H1 (cell line): Measurements from ENCODE around the gene SLC25A20. TPM values are rescaled to one million over a fixed set of nuclear protein-coding genes. Genes with fewer than 3 reads are reported as not detected.

ENCODE experiments used
- CTCF ChIA-PET: fragments of 300-600 bp; sonication (Branson Sonifier 250); formaldehyde crosslinking; loops from one replicate; lab custom pipeline; 2021; ENCODE audit not compliant: partially characterized antibody; lab: Charles Lee
- POLR2A ChIA-PET: fragments of 300-600 bp; sonication (Branson Sonifier 250); formaldehyde crosslinking; loops from one replicate; lab custom pipeline; 2021; ENCODE audit warnings: inconsistent platforms; ENCODE audit not compliant: partially characterized antibody; lab: Charles Lee
- DNase-seq, 2 experiments: peaks; one replicate each; pipeline versions ENCODE4 v3.0.0 to v3.0.0-alpha.2; 2010 to 2022; ENCODE audit warnings: low spot score in 2 of 2, low read depth in 1 of 2, mixed read lengths in 1 of 2
- FAIRE-seq: peaks from 2 replicates; lab custom pipeline; 2011; peaks lifted over from hg19 to GRCh38; lab: Jason Lieb, UNC
- H2AFZ ChIP-seq: 2 replicates; pipeline ENCODE4 v1.8.1; 2012; ENCODE audit warnings: low read length, inconsistent platforms
- H2AK5ac ChIP-seq: 2 replicates; pipeline ENCODE4 v1.6.1; 2013; ENCODE audit warnings: low read depth, low read length
- H2BK120ac ChIP-seq: replicated peaks from 2 replicates; pipeline ENCODE3; 2013; ENCODE audit warnings: low read depth, low read length, inconsistent platforms
- H2BK12ac ChIP-seq: 2 replicates; pipeline ENCODE4 v1.6.1; 2013; ENCODE audit warnings: low read depth, low read length
- H2BK15ac ChIP-seq: 2 replicates; pipeline ENCODE4 v1.6.1; 2013; ENCODE audit warnings: low read length
- H2BK20ac ChIP-seq: 2 replicates; pipeline ENCODE4 v1.6.1; 2013; ENCODE audit warnings: low read length
- H2BK5ac ChIP-seq: 2 replicates; pipeline ENCODE4 v1.6.1; 2013; ENCODE audit warnings: low read depth, low read length
- H3K14ac ChIP-seq: 2 replicates; pipeline ENCODE4 v1.6.1; 2013; ENCODE audit warnings: inconsistent platforms; ENCODE audit not compliant: insufficient read length
- H3K18ac ChIP-seq: 2 replicates; pipeline ENCODE4 v1.6.1; 2013; ENCODE audit warnings: low read length; ENCODE audit errors: extremely low read depth
- H3K23ac ChIP-seq: 2 replicates; pipeline ENCODE4 v1.6.1; 2013; ENCODE audit warnings: inconsistent platforms; ENCODE audit not compliant: insufficient read length
- H3K23me2 ChIP-seq: 2 replicates; pipeline ENCODE4 v1.6.1; 2013; ENCODE audit warnings: low read depth, low read length
- H3K27ac ChIP-seq: 2 replicates; pipeline ENCODE4 v1.6.1; 2011; ENCODE audit warnings: low read depth, low read length, inconsistent platforms
- H3K27me3 ChIP-seq, 4 experiments: replicated peaks in 1 of 4; 1 replicate in 1 of 4; 2 replicates in 3 of 4; pipeline versions ENCODE4 v1.6.1 to v1.8.1; 2011 to 2013; ENCODE audit warnings: low read length in 3 of 4, mild to moderate bottlenecking in 3 of 4, inconsistent platforms in 2 of 4, mixed read lengths in 2 of 4, moderate library complexity in 1 of 4; ENCODE audit not compliant: control insufficient read depth in 3 of 4, insufficient read depth in 3 of 4; ENCODE audit errors: extremely low read depth in 1 of 4
- H3K36me3 ChIP-seq, 4 experiments: 2 replicates each; pipeline versions ENCODE4 v1.6.1 to v1.8.1; 2011 to 2013; ENCODE audit warnings: mild to moderate bottlenecking in 4 of 4, low read length in 3 of 4, moderate library complexity in 2 of 4, control low read depth in 1 of 4, inconsistent platforms in 1 of 4; ENCODE audit not compliant: insufficient read depth in 4 of 4, control insufficient read depth in 2 of 4
- H3K4ac ChIP-seq: replicated peaks from 2 replicates; pipeline ENCODE3; 2013; ENCODE audit warnings: low read length, low read depth, mixed read lengths, inconsistent platforms; ENCODE audit not compliant: insufficient read length
- H3K4me1 ChIP-seq, 4 experiments: replicated peaks in 1 of 4; 1 replicate in 1 of 4; 2 replicates in 3 of 4; pipeline versions ENCODE4 v1.6.1 to v1.8.1; 2011 to 2013; ENCODE audit warnings: low read length in 3 of 4, inconsistent platforms in 2 of 4, mixed read lengths in 1 of 4; ENCODE audit not compliant: insufficient read depth in 4 of 4, control insufficient read depth in 3 of 4
- H3K4me2 ChIP-seq, 2 experiments: 2 replicates each; pipeline versions ENCODE4 v1.6.1 to v1.8.1; 2011 to 2013; ENCODE audit warnings: low read depth in 2 of 2, low read length in 2 of 2, control low read depth in 1 of 2, inconsistent platforms in 1 of 2, mild to moderate bottlenecking in 1 of 2; ENCODE audit not compliant: insufficient read depth in 1 of 2
- H3K4me3 ChIP-seq, 4 experiments: fragments of 200-600, 300-600 bp in 1 of 4; sonication (generic), shearing (Covaris generic), sonication (Bioruptor Twin) in 1 of 4; 2 replicates each; pipeline versions ENCODE4 v1.5.1 to v1.8.1; 2011 to 2016; ENCODE audit warnings: low read length in 4 of 4, low read depth in 3 of 4, control low read depth in 2 of 4, inconsistent platforms in 2 of 4, mild to moderate bottlenecking in 2 of 4, mixed read lengths in 1 of 4, moderate library complexity in 1 of 4; ENCODE audit not compliant: insufficient read depth in 2 of 4; ENCODE audit errors: extremely low read depth in 1 of 4
- H3K56ac ChIP-seq: replicated peaks from 2 replicates; pipeline ENCODE3; 2013; ENCODE audit warnings: low read depth, mild to moderate bottlenecking, mixed read lengths, low read length, inconsistent platforms; ENCODE audit not compliant: insufficient read length
- H3K79me1 ChIP-seq: 2 replicates; pipeline ENCODE4 v1.6.1; 2013; ENCODE audit warnings: low read depth, low read length, control low read depth
- H3K79me2 ChIP-seq, 2 experiments: 2 replicates each; pipeline versions ENCODE4 v1.6.1 to v1.8.1; 2012 to 2013; ENCODE audit warnings: low read length in 2 of 2, mild to moderate bottlenecking in 2 of 2, inconsistent platforms in 1 of 2; ENCODE audit not compliant: insufficient read depth in 2 of 2, control insufficient read depth in 1 of 2
- H3K9ac ChIP-seq, 4 experiments: replicated peaks in 1 of 4; 1 replicate in 1 of 4; 2 replicates in 3 of 4; pipeline versions ENCODE4 v1.6.1 to v1.8.1; 2011 to 2013; ENCODE audit warnings: low read depth in 3 of 4, low read length in 3 of 4, control low read depth in 2 of 4, mild to moderate bottlenecking in 2 of 4, moderate library complexity in 2 of 4, inconsistent platforms in 1 of 4; ENCODE audit errors: extremely low read depth in 1 of 4
- H3K9me3 ChIP-seq, 2 experiments: 2 replicates each; pipeline versions ENCODE4 v1.6.1 to v1.8.1; 2012 to 2013; ENCODE audit warnings: mild to moderate bottlenecking in 2 of 2, moderate library complexity in 2 of 2, control low read depth in 1 of 2, inconsistent platforms in 1 of 2, low read depth in 1 of 2, low read length in 1 of 2, mixed read lengths in 1 of 2; ENCODE audit not compliant: insufficient read depth in 2 of 2
- H4K20me1 ChIP-seq, 2 experiments: replicated peaks in 1 of 2; 2 replicates each; pipeline versions ENCODE3 to v1.8.1; 2011 to 2013; ENCODE audit warnings: inconsistent platforms in 2 of 2, low read length in 2 of 2, mild to moderate bottlenecking in 1 of 2; ENCODE audit not compliant: insufficient read depth in 2 of 2, control insufficient read depth in 1 of 2
- H4K5ac ChIP-seq: 2 replicates; pipeline ENCODE4 v1.6.1; 2013; ENCODE audit warnings: low read length, low read depth, mixed read lengths, inconsistent platforms; ENCODE audit not compliant: insufficient read length
- H4K8ac ChIP-seq: 2 replicates; pipeline ENCODE4 v1.8.0; 2013; ENCODE audit warnings: mild to moderate bottlenecking, moderate library complexity, low read length, inconsistent platforms; ENCODE audit not compliant: insufficient read depth; ENCODE audit errors: extremely low read depth
- H4K91ac ChIP-seq: replicated peaks from 2 replicates; pipeline ENCODE3; 2013; ENCODE audit warnings: low read length, mixed read lengths, inconsistent platforms; ENCODE audit not compliant: insufficient read length
- BRCA1 ChIP-seq: IDR thresholded peaks from 2 replicates; pipeline ENCODE4 v1.6.1; 2012; ENCODE audit warnings: low read depth, low read length, improper control_type of control experiment
- CBX8 ChIP-seq: fragments of 300-800, 300-1000 bp; sonication (generic); IDR thresholded peaks from 2 replicates; pipeline ENCODE4 v1.7.1; 2016; ENCODE audit warnings: low read depth, low read length, borderline replicate concordance
- EGR1 ChIP-seq: IDR thresholded peaks from 2 replicates; pipeline ENCODE4 v1.6.1; 2011; ENCODE audit warnings: low read depth, low read length, borderline replicate concordance
- HDAC6 ChIP-seq: IDR thresholded peaks from one replicate; pipeline ENCODE4 v1.7.1; 2012; ENCODE audit warnings: low read depth, mild to moderate bottlenecking, inconsistent platforms, low read length, moderate library complexity
- NANOG ChIP-seq: IDR thresholded peaks from 2 replicates; pipeline ENCODE4 v1.6.1; 2011; ENCODE audit warnings: low read length, low read depth, mild to moderate bottlenecking, inconsistent platforms; ENCODE audit not compliant: insufficient read depth, poor library complexity, severe bottlenecking
- SIRT6 ChIP-seq: IDR thresholded peaks from one replicate; pipeline ENCODE4 v1.7.1; 2012; ENCODE audit warnings: low read length, inconsistent platforms
- SP1 ChIP-seq: IDR thresholded peaks from 2 replicates; pipeline ENCODE4 v1.6.1; 2011; ENCODE audit warnings: low read depth, low read length
- YY1 ChIP-seq: IDR thresholded peaks from 2 replicates; pipeline ENCODE4 v1.6.1; 2011; ENCODE audit warnings: low read depth, mild to moderate bottlenecking, low read length
- WGBS, 2 experiments: shearing (Covaris generic) in 1 of 2; methylation state at CpG; one replicate each; pipeline versions ENCODE4 v1.1.6 to v1.1.7; 2013 to 2015; ENCODE audit warnings: low lambda C conversion rate in 2 of 2, mixed read lengths in 2 of 2, inconsistent platforms in 1 of 2, low coverage in 1 of 2, missing lambda C conversion rate in 1 of 2; ENCODE audit not compliant: insufficient replicate concordance in 2 of 2, insufficient coverage in 1 of 2, insufficient read length in 1 of 2; ENCODE audit errors: extremely low coverage in 1 of 2, missing lambda C conversion rate in 1 of 2; 5-methylcytosine and 5-hydroxymethylcytosine counted together
- polyA plus RNA-seq, 7 experiments: library from polyadenylated mRNA; depleted of rRNA in 3 of 7; stranded (reverse) in 5 of 7; unstranded in 2 of 7; fragments of >200 nt in 5 of 7; fragments of 200-250 nt in 2 of 7; gene quantifications; 1 replicate in 5 of 7; 2 replicates in 1 of 7; 4 replicates in 1 of 7; pipeline versions ENCODE4 v1.2.1 to v1.2.3, GENCODE V29; 2011 to 2013; ENCODE audit warnings: missing spikeins in 2 of 7, mixed read lengths in 2 of 7
- total RNA-seq: library from RNA; stranded (reverse); fragmentation: NEBNext Ultra II Directional; extraction: Animal tissue kit (Norgen Biotek cat#: 25700); gene quantifications from 2 replicates; pipeline ENCODE4 v1.2.1, GENCODE V29; 2021

The SLC25A20 gene
- total and polyA plus RNA-seq, 2 of the 8 experiments (the other 6 are each of a cell fraction or from before 2014, with no cell fraction given) = 3.8 to 4.0 TPM

DNA sequence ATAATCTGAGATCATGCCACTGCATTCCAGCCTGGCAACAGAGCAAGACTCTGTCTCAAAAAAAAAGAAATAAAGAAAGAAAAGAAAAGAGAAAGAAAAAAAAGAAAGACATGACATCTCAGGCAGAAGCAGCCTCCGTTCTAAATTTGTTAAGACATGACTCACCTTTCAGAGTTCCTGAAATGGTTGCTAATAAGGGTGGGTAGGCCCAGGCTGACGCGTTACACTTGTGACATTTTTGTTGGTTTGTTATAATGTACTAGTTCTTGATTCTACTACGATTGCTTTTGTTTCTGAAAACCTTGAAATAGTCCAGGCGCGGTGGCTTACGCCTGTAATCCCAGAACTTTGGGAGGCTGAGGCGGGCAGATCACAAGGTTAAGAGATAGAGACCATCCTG, 21.0 kb downstream of the SLC25A20 start:
- Histone ChIP-seq H3K4ac (no peak overlapping the region), H3K9ac (no peak overlapping the region), H3K14ac (no peak overlapping the region), H3K79me2 (no peaks in the 10 kb centered on the region), H4K8ac (no peak overlapping the region), H3K27ac (no peak overlapping the region), H2BK120ac (no peak overlapping the region), H2AK5ac (no peak overlapping the region), H2BK15ac (no peak overlapping the region), H4K5ac (no peak overlapping the region), H3K23ac (no peak overlapping the region), H3K56ac (no peak overlapping the region), H2BK20ac (no peak overlapping the region), H4K20me1 (no peaks in the 10 kb centered on the region), H3K23me2 (no peaks in the 10 kb centered on the region), H4K91ac (no peak overlapping the region), H3K4me1 (no peaks in the 10 kb centered on the region), H3K9me3 (no peaks in the 10 kb centered on the region), H3K27me3 (no peaks in the 10 kb centered on the region), H3K36me3 (no peaks in the 10 kb centered on the region), H3K4me3 (no peak overlapping the region), H2AFZ (no peak overlapping the region), H2BK12ac (no peak overlapping the region), H3K79me1 (no peaks in the 10 kb centered on the region), H3K18ac (no peak overlapping the region), H2BK5ac (no peak overlapping the region), H3K4me2 (no peak overlapping the region)
- no peak for FAIRE-seq
- no peak for TF ChIP-seq BRCA1
- no peak for TF ChIP-seq EGR1
- TF ChIP-seq SP1 = no peak
- no peak for TF ChIP-seq CBX8
- TF ChIP-seq SIRT6 = no peak
- TF ChIP-seq HDAC6 = no peak
- no peak for TF ChIP-seq NANOG
- TF ChIP-seq YY1 = no peak
- no peak for DNase-seq
- ChIA-PET CTCF (no interaction called here), POLR2A (interaction anchor here (0.6 kb wide), 1 partner anchor 25 kb away, joined by 4 read pairs; no protein-coding TSS in a partner anchor)
- 93% methylated on average over 8 of the region's 8 CpGs; no CpG with 5 or more reads in 1 of the 2 experiments for WGBS, 2 experiments
